H9 (cell line): ENCODE results near the gene RNF180. TPM values are rescaled to one million over a fixed set of nuclear protein-coding genes. Genes with fewer than 3 reads are reported as not detected.

Source experiments
- DNase-seq: peaks from one replicate; pipeline ENCODE4 v3.0.0-alpha.2; 2017
- H2AFZ ChIP-seq: one replicate; pipeline ENCODE4 v1.6.1; 2013; ENCODE audit warnings: mild to moderate bottlenecking, low read length, control low read depth, moderate library complexity
- H2AK5ac ChIP-seq: 2 replicates; pipeline ENCODE4 v1.6.1; 2013; ENCODE audit warnings: low read length, control low read depth, mixed read lengths; ENCODE audit not compliant: insufficient read length
- H2BK120ac ChIP-seq: one replicate; pipeline ENCODE4 v1.6.1; 2013; ENCODE audit warnings: low read depth, mild to moderate bottlenecking, low read length, control low read depth, inconsistent platforms; ENCODE audit not compliant: poor library complexity, severe bottlenecking
- H2BK12ac ChIP-seq: 2 replicates; pipeline ENCODE4 v1.6.1; 2013; ENCODE audit warnings: low read length, control low read depth, mixed read lengths, low read depth; ENCODE audit not compliant: insufficient read length
- H2BK15ac ChIP-seq: 2 replicates; pipeline ENCODE4 v1.6.1; 2013; ENCODE audit warnings: low read depth, low read length, control low read depth
- H2BK20ac ChIP-seq: one replicate; pipeline ENCODE4 v1.6.1; 2013; ENCODE audit warnings: low read depth, mild to moderate bottlenecking, low read length, control low read depth, inconsistent platforms; ENCODE audit not compliant: poor library complexity, severe bottlenecking
- H2BK5ac ChIP-seq: 2 replicates; pipeline ENCODE4 v1.6.1; 2013; ENCODE audit warnings: low read length, control low read depth, mixed read lengths; ENCODE audit not compliant: insufficient read length
- H3K14ac ChIP-seq: 2 replicates; pipeline ENCODE4 v1.6.1; 2013; ENCODE audit warnings: low read length, control low read depth; ENCODE audit not compliant: insufficient read depth
- H3K18ac ChIP-seq: 2 replicates; pipeline ENCODE4 v1.6.1; 2013; ENCODE audit warnings: low read depth, mild to moderate bottlenecking, mixed read lengths, low read length, control low read depth; ENCODE audit not compliant: insufficient read length
- H3K23ac ChIP-seq: 2 replicates; pipeline ENCODE4 v1.6.1; 2013; ENCODE audit warnings: low read length, control low read depth, mixed read lengths, low read depth; ENCODE audit not compliant: insufficient read length
- H3K23me2 ChIP-seq: 2 replicates; pipeline ENCODE4 v1.6.1; 2013; ENCODE audit warnings: low read depth, mild to moderate bottlenecking, mixed read lengths, low read length, control low read depth; ENCODE audit not compliant: insufficient read length, poor library complexity, severe bottlenecking
- H3K27ac ChIP-seq: 2 replicates; pipeline ENCODE4 v1.5.1; 2013; ENCODE audit warnings: low read length, control low read depth, mixed read lengths, low read depth; ENCODE audit not compliant: insufficient read length
- H3K27me3 ChIP-seq: 2 replicates; pipeline ENCODE4 v1.6.1; 2013; ENCODE audit warnings: low read length, control low read depth, inconsistent platforms; ENCODE audit not compliant: insufficient read depth
- H3K4ac ChIP-seq: 2 replicates; pipeline ENCODE4 v1.6.1; 2013; ENCODE audit warnings: low read depth, mild to moderate bottlenecking, control low read depth, inconsistent platforms, low read length, moderate library complexity
- H3K4me1 ChIP-seq: 2 replicates; pipeline ENCODE4 v1.6.1; 2013; ENCODE audit warnings: low read length, control low read depth, inconsistent platforms; ENCODE audit not compliant: insufficient read depth
- H3K4me2 ChIP-seq: 2 replicates; pipeline ENCODE4 v1.6.1; 2013; ENCODE audit warnings: low read length, control low read depth, mixed read lengths; ENCODE audit not compliant: insufficient read length, insufficient read depth
- H3K56ac ChIP-seq: 2 replicates; pipeline ENCODE4 v1.6.1; 2013; ENCODE audit warnings: low read depth, mild to moderate bottlenecking, mixed read lengths, low read length, control low read depth; ENCODE audit not compliant: insufficient read length
- H3K79me1 ChIP-seq: 2 replicates; pipeline ENCODE4 v1.6.1; 2013; ENCODE audit warnings: low read depth, mild to moderate bottlenecking, moderate library complexity, low read length, control low read depth, inconsistent platforms; ENCODE audit not compliant: insufficient read depth, poor library complexity, severe bottlenecking
- H3K79me2 ChIP-seq: 2 replicates; pipeline ENCODE4 v1.6.1; 2013; ENCODE audit warnings: low read length, control low read depth, inconsistent platforms; ENCODE audit not compliant: insufficient read depth
- H3K9ac ChIP-seq: 2 replicates; pipeline ENCODE4 v1.6.1; 2013; ENCODE audit warnings: low read length, control low read depth, mixed read lengths; ENCODE audit not compliant: insufficient read length; ENCODE audit errors: extremely low read depth
- H3K9me3 ChIP-seq: one replicate; pipeline ENCODE4 v1.6.1; 2013; ENCODE audit warnings: low read depth, low read length, inconsistent platforms; ENCODE audit not compliant: control insufficient read depth
- H3T11ph ChIP-seq: one replicate; pipeline ENCODE4 v1.6.1; 2013; ENCODE audit warnings: mild to moderate bottlenecking, low read length, control low read depth, inconsistent platforms
- H4K20me1 ChIP-seq: one replicate; pipeline ENCODE4 v1.6.1; 2013; ENCODE audit not compliant: control insufficient read depth, insufficient read length, insufficient read depth
- H4K5ac ChIP-seq: 2 replicates; pipeline ENCODE4 v1.6.1; 2013; ENCODE audit warnings: low read depth, mild to moderate bottlenecking, mixed read lengths, low read length, control low read depth; ENCODE audit not compliant: insufficient read length
- H4K8ac ChIP-seq: replicated peaks from 2 replicates; pipeline ENCODE4 v1.6.1; 2013; ENCODE audit warnings: low read length, control low read depth, mixed read lengths, low read depth; ENCODE audit not compliant: insufficient read length
- H4K91ac ChIP-seq: 2 replicates; pipeline ENCODE4 v1.6.1; 2013; ENCODE audit warnings: low read depth, mild to moderate bottlenecking, moderate library complexity, mixed read lengths, low read length, control low read depth; ENCODE audit not compliant: insufficient read length
- H3K27ac Mint-ChIP-seq, 3 experiments: 2 replicates in 2 of 3; 3 replicates in 1 of 3; pipeline ENCODE4 v1.8.0; 2020 to 2021; ENCODE audit warnings: mixed read lengths in 3 of 3, mild to moderate bottlenecking in 1 of 3, moderate library complexity in 1 of 3
- H3K27me3 Mint-ChIP-seq: 2 replicates; pipeline ENCODE4 v1.8.0; 2021; ENCODE audit warnings: low read depth, mild to moderate bottlenecking, moderate library complexity, mixed read lengths
- H3K36me3 Mint-ChIP-seq, 3 experiments: 2 replicates in 2 of 3; 3 replicates in 1 of 3; pipeline ENCODE4 v1.8.0; 2020 to 2021; ENCODE audit warnings: low read depth in 3 of 3, mixed read lengths in 3 of 3; ENCODE audit not compliant: insufficient read depth in 1 of 3
- H3K4me1 Mint-ChIP-seq, 2 experiments: 2 replicates each; pipeline ENCODE4 v1.8.0; 2020; ENCODE audit warnings: mixed read lengths in 2 of 2
- H3K4me3 Mint-ChIP-seq, 2 experiments: 2 replicates in 1 of 2; 3 replicates in 1 of 2; pipeline ENCODE4 v1.8.0; 2020 to 2021; ENCODE audit warnings: mild to moderate bottlenecking in 2 of 2, mixed read lengths in 2 of 2, moderate library complexity in 1 of 2
- H3K9me3 Mint-ChIP-seq, 2 experiments: 2 replicates in 1 of 2; 3 replicates in 1 of 2; pipeline ENCODE4 v1.8.0; 2020; ENCODE audit warnings: mild to moderate bottlenecking in 2 of 2, mixed read lengths in 2 of 2, moderate library complexity in 1 of 2
- WGBS: extraction: QIAGEN DNeasy Blood & Tissue Kit; methylation state at CpG from one replicate; pipeline ENCODE4 v1.1.7; 2013; ENCODE audit warnings: missing lambda C conversion rate, low lambda C conversion rate, mixed read lengths; ENCODE audit not compliant: insufficient read length; ENCODE audit errors: extremely low coverage; 5-methylcytosine and 5-hydroxymethylcytosine counted together
- total RNA-seq: library from RNA; stranded (reverse); gene quantifications from 2 replicates; pipeline ENCODE4 v1.2.1, GENCODE V29; 2021
- TF ChIP-seq, protein P1 (sequence below): fragments of 200-600 bp; sonication (generic); conservative IDR thresholded peaks from 3 replicates; pipeline ENCODE4 v1.8.0; 2021; ENCODE audit warnings: antibody characterized with exemption, mild to moderate bottlenecking

The RNF180 gene
- total RNA-seq, 1 experiment from 2014 or later: 2.5 TPM

DNA sequence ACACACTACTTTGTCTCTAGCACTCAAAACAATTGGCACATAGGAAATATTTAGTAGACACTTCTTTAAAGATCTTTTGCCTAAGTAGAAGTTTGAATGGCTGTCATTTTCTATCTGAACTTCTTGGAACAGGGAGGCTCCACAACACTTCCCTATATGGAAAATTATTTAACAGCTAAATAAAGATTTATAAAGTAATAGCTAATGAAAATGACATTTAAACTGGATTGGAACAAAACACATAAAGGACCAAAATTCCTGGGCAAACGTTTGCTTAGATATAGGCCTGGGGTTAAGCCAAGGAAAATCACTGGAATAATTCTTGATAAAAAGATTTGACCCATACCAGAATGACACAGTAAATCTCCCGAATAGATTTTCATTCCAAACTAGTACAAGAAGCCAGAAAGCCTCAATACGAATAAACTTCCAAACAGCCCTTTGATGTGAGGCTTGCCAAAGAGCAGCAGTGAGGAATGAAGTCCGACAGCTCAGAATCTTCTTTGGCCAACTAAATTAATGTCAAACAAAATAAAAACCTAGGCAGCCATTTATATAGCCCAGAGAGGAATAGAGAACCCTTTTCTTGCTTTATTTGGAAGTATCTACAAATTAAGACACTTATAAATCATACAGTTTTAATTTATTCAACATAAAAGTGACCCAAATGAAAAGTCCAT, 20.3 kb upstream of the RNF180 start:
- Mint-ChIP-seq H3K27me3 (no peaks in the 10 kb centered on the region; the same call in 1 of the 2 replicates), H3K4me1 (no peaks in the 10 kb centered on the region), H3K4me3 (no peak overlapping the region), H3K9me3 (no peaks in the 10 kb centered on the region; a peak in 1 of 5 replicates), H3K27ac (no peak overlapping the region), H3K36me3 (no peaks in the 10 kb centered on the region)
- DNase-seq: no peak
- H4K20me1 ChIP-seq: no peaks in the 10 kb centered on the region
- no peak overlapping the region for H3K56ac ChIP-seq
- H3K9ac ChIP-seq: no peak overlapping the region
- no peak overlapping the region for H2AFZ ChIP-seq
- H3K4me1 ChIP-seq: no peaks in the 10 kb centered on the region
- H2BK12ac ChIP-seq: no peak overlapping the region
- H3K18ac ChIP-seq: no peak overlapping the region
- no peak overlapping the region for H2BK20ac ChIP-seq
- H3K9me3 ChIP-seq: no peaks in the 10 kb centered on the region
- H3K23me2 ChIP-seq: no peaks in the 10 kb centered on the region
- no peak overlapping the region for H2BK5ac ChIP-seq
- no peak overlapping the region for H4K8ac ChIP-seq
- no CpG with 5 or more reads among the region's 4 CpGs for WGBS
- H3K27me3 ChIP-seq: no peaks in the 10 kb centered on the region
- H2BK15ac ChIP-seq: no peak overlapping the region
- no peak overlapping the region for H3K23ac ChIP-seq
- no peaks in the 10 kb centered on the region for H3K79me2 ChIP-seq
- H3K27ac ChIP-seq: no peak overlapping the region
- H3K4me2 ChIP-seq: no peak overlapping the region
- TF ChIP-seq, protein P1, sequence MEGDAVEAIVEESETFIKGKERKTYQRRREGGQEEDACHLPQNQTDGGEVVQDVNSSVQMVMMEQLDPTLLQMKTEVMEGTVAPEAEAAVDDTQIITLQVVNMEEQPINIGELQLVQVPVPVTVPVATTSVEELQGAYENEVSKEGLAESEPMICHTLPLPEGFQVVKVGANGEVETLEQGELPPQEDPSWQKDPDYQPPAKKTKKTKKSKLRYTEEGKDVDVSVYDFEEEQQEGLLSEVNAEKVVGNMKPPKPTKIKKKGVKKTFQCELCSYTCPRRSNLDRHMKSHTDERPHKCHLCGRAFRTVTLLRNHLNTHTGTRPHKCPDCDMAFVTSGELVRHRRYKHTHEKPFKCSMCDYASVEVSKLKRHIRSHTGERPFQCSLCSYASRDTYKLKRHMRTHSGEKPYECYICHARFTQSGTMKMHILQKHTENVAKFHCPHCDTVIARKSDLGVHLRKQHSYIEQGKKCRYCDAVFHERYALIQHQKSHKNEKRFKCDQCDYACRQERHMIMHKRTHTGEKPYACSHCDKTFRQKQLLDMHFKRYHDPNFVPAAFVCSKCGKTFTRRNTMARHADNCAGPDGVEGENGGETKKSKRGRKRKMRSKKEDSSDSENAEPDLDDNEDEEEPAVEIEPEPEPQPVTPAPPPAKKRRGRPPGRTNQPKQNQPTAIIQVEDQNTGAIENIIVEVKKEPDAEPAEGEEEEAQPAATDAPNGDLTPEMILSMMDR: no peak
- H3K4ac ChIP-seq: no peak overlapping the region
- H2AK5ac ChIP-seq: no peak overlapping the region
- H3K79me1 ChIP-seq: no peaks in the 10 kb centered on the region
- no peak overlapping the region for H4K5ac ChIP-seq
- H2BK120ac ChIP-seq: no peak overlapping the region
- H3K14ac ChIP-seq: no peak overlapping the region
- H3T11ph ChIP-seq: no peak overlapping the region
- H4K91ac ChIP-seq: no peak overlapping the region
